Naive thymus-derived CD4-positive, alpha-beta T cell (primary cell): ENCODE measurements around the gene COL12A1. TPM values are rescaled to one million over a fixed set of nuclear protein-coding genes. Genes with fewer than 3 reads are reported as not detected.

Experiments used
- ATAC-seq: fragments of 150-1000 bp; cut with Tn5 transposase; 2 replicates; pipeline ENCODE4 v1.10.0; 2021; ENCODE audit warnings: mild to moderate bottlenecking, moderate library complexity
- CTCF ChIA-PET: fragments of 350-600 bp; sonication (Branson Sonifier 250); formaldehyde crosslinking; loops from one replicate; lab custom pipeline; 2021; ENCODE audit warnings: antibody characterized with exemption; lab: Charles Lee
- POLR2A ChIA-PET: fragments of 350-600 bp; sonication (Branson Sonifier 250); formaldehyde crosslinking; loops from one replicate; lab custom pipeline; 2021; ENCODE audit warnings: antibody characterized with exemption, inconsistent platforms; lab: Charles Lee
- DNase-seq, 9 donors: peaks; one replicate each; pipeline versions ENCODE4 v3.0.0 to v3.0.0-alpha.2; 2020 to 2022; ENCODE audit warnings: mixed read lengths in 1 of 9
- H3K27ac ChIP-seq: one replicate; pipeline ENCODE4 v1.7.0; 2013; ENCODE audit warnings: mild to moderate bottlenecking, low read depth, low read length, moderate library complexity
- H3K27me3 ChIP-seq, 2 donors: one replicate each; pipeline ENCODE4 v1.7.0; 2013; ENCODE audit warnings: low read length in 2 of 2, mild to moderate bottlenecking in 2 of 2, moderate library complexity in 2 of 2; ENCODE audit not compliant: control insufficient read depth in 2 of 2, insufficient read depth in 2 of 2
- H3K36me3 ChIP-seq, 3 experiments: 1 replicate in 2 of 3; 2 replicates in 1 of 3; pipeline ENCODE4 v1.7.0; 2013; ENCODE audit warnings: low read length in 3 of 3, mild to moderate bottlenecking in 3 of 3, moderate library complexity in 1 of 3; ENCODE audit not compliant: insufficient read depth in 3 of 3, control insufficient read depth in 2 of 3
- H3K4me1 ChIP-seq, 2 donors: one replicate each; pipeline ENCODE4 v1.7.0; 2013; ENCODE audit warnings: low read length in 2 of 2, mild to moderate bottlenecking in 2 of 2, moderate library complexity in 1 of 2; ENCODE audit not compliant: control insufficient read depth in 2 of 2, insufficient read depth in 2 of 2
- H3K4me3 ChIP-seq: 2 replicates; pipeline ENCODE4 v1.7.0; 2013; ENCODE audit warnings: mild to moderate bottlenecking, low read length
- H3K9me3 ChIP-seq, 3 experiments: 1 replicate in 2 of 3; 2 replicates in 1 of 3; pipeline ENCODE4 v1.7.0; 2013; ENCODE audit warnings: low read length in 3 of 3; ENCODE audit not compliant: control insufficient read depth in 2 of 3
- H3K27ac Mint-ChIP-seq, 9 donors: one replicate each; pipeline ENCODE4 v1.8.0; 2020 to 2022; ENCODE audit warnings: mixed read lengths in 9 of 9, mild to moderate bottlenecking in 8 of 9, moderate library complexity in 5 of 9, inconsistent platforms in 2 of 9
- H3K27me3 Mint-ChIP-seq, 5 donors: one replicate each; pipeline ENCODE4 v1.8.0; 2021 to 2022; ENCODE audit warnings: mixed read lengths in 5 of 5, mild to moderate bottlenecking in 1 of 5
- H3K36me3 Mint-ChIP-seq, 5 donors: one replicate each; pipeline ENCODE4 v1.8.0; 2020 to 2022; ENCODE audit warnings: mixed read lengths in 5 of 5, mild to moderate bottlenecking in 3 of 5, inconsistent platforms in 1 of 5
- H3K4me1 Mint-ChIP-seq, 7 donors: one replicate each; pipeline ENCODE4 v1.8.0; 2020 to 2022; ENCODE audit warnings: mixed read lengths in 7 of 7, mild to moderate bottlenecking in 3 of 7, inconsistent platforms in 1 of 7
- H3K4me3 Mint-ChIP-seq, 10 donors: one replicate each; pipeline ENCODE4 v1.8.0; 2020 to 2022; ENCODE audit warnings: mild to moderate bottlenecking in 10 of 10, mixed read lengths in 10 of 10, moderate library complexity in 6 of 10, inconsistent platforms in 2 of 10
- H3K9me3 Mint-ChIP-seq, 11 donors: one replicate each; pipeline ENCODE4 v1.8.0; 2020 to 2022; ENCODE audit warnings: mixed read lengths in 11 of 11, mild to moderate bottlenecking in 4 of 11, inconsistent platforms in 1 of 11, moderate library complexity in 1 of 11
- intact Hi-C, 2 donors: fragments of 100-400 bp; cut with micrococcal nuclease; formaldehyde crosslinking; loops; one replicate each; pipeline ENCODE4 v1.15.1; 2023
- polyA plus RNA-seq, 2 donors: library from polyadenylated mRNA; unstranded; fragments of 300-500 nt; fragmentation: Illumina TruSeq; gene quantifications; one replicate each; pipeline ENCODE4 v1.2.3, GENCODE V29; 2021
- total RNA-seq, 6 experiments: library from RNA in 5 of 6; stranded (reverse) in 5 of 6; gene quantifications; 1 replicate in 5 of 6; 2 replicates in 1 of 6; pipeline ENCODE4 v1.2.3 and lab custom pipeline; 2021 to 2026

The COL12A1 gene
- total and polyA plus RNA-seq, 7 experiments from 2014 or later = 0.27 TPM; not detected in 6

DNA sequence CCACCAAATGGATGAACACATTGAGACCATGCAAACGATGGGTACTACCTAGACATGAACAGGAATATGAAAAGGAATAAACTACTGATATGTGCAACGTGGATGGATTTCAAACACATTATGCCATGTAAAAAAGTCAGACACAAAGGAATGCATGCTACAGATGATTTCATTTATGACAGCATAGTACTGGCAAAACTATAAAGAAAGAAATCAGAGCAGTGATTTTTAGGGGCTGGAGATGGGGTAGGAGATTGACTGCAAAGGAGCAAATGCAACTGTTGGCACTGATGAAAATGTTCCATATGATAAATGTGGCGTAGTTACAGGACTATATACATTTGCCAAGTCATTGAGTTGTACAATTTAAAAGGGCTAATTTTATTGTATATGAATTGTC is 13.4 kb upstream of the COL12A1 start:
- H3K36me3 Mint-ChIP-seq = no peaks in the 10 kb centered on the region
- no peaks in the 10 kb centered on the region for H3K9me3 Mint-ChIP-seq
- DNase-seq = no peak
- no peak overlapping the region for H3K4me3 Mint-ChIP-seq
- ATAC-seq = no peak
- no peaks in the 10 kb centered on the region for H3K9me3 ChIP-seq
- H3K4me3 ChIP-seq = no peak overlapping the region
- ChIA-PET POLR2A (no interaction called here), CTCF (interaction anchor here (2.5 kb wide), 1 partner anchor 9 kb away, joined by 13 read pairs; no protein-coding TSS in a partner anchor)
- intact Hi-C loops = no loop called here
- H3K27ac ChIP-seq = no peak overlapping the region
- H3K36me3 ChIP-seq = no peaks in the 10 kb centered on the region
- peaks cover 0 to 3% (median 0%) of the 10 kb centered on the region in 7 donors for H3K4me1 Mint-ChIP-seq
- peaks cover 18 to 47% (median 39%) of the 10 kb centered on the region in 5 donors for H3K27me3 Mint-ChIP-seq
- H3K27me3 ChIP-seq = peaks cover 0 to 4% of the 10 kb centered on the region in 2 donors
- H3K4me1 ChIP-seq = no peaks in the 10 kb centered on the region
- H3K27ac Mint-ChIP-seq = no peak overlapping the region

DNA sequence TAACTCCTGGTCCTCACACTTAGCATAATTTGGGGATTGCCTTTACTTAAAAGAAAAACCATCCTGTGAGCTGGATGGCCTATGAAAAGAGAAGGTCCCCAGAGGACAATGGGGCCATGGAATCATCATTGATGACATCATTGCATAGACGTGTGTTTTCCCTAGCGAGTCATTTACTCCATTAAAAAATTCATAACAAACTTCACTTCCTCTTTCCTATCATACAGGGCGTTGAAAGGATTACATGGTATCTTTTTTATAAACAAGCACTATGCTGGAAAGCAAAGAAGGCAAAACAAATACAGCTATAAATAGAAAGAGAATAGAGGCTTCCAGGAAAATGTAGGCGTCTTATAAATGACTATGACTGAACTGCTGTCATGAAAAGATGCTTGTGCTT is 11.3 kb upstream of the COL12A1 start:
- DNase-seq (no peak), ATAC-seq (no peak)
- Histone ChIP-seq H3K27ac (no peak overlapping the region), H3K4me1 (no peaks in the 10 kb centered on the region), H3K4me3 (no peak overlapping the region), H3K9me3 (no peaks in the 10 kb centered on the region), H3K27me3 (peaks cover 0 to 4% of the 10 kb centered on the region in 2 donors), H3K36me3 (no peaks in the 10 kb centered on the region)
- ChIA-PET POLR2A (no interaction called here), CTCF (interaction anchor here (0.8 kb wide), 1 partner anchor 9 kb away, joined by 7 read pairs; no protein-coding TSS in a partner anchor)
- Mint-ChIP-seq H3K9me3 (no peaks in the 10 kb centered on the region), H3K27ac (no peak overlapping the region), H3K36me3 (no peaks in the 10 kb centered on the region), H3K27me3 (peaks cover 20 to 42% (median 35%) of the 10 kb centered on the region in 5 donors), H3K4me3 (no peak overlapping the region), H3K4me1 (peaks cover 0 to 3% (median 0%) of the 10 kb centered on the region in 7 donors)
- intact Hi-C loops = no loop called here

DNA sequence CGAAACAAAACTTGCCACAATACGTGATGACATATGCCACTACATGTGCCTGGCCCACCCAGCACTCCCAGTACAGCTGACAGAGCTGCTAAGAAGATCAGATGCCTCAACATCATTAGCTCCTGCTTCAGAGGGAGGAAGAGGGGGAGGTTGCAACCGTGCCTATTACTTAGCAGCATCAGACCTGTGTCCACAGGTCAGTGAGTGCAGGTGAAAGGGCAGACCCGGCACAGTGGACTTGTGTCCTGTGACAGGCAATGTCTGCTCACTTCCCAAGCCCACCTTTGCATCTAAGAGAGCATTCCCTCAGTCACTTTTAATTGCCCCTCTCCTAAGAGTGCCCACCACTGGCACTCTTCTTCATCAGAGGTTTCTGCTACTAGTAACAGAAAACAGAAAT is 9.4 kb upstream of the COL12A1 start:
- intact Hi-C loops = no loop called here
- POLR2A ChIA-PET = no interaction called here

DNA sequence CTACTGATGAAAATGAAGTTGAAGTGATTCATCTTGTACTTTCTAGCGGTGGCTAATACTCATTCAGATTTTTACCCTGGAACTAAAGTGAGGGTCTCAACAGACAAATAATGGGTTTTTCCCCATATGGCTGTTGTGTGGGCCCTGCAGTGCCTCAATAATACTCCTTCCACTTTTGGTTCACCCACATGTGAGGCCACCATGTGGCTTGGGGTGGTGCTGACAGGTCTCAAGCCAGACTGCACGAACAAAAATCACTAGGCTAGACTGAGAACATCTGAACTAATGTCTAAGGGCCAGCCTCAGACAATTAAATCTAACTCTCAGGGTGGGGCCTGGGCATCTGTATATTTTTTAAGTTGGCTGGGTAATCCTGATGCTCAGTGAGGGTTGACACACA is 7.9 kb upstream of the COL12A1 start:
- intact Hi-C loops = no loop called here
- peaks cover 1 to 4% of the 10 kb centered on the region in 2 donors for H3K4me1 ChIP-seq
- H3K27me3 ChIP-seq = peaks cover 0 to 4% of the 10 kb centered on the region in 2 donors
- no peak overlapping the region for H3K27ac ChIP-seq
- POLR2A ChIA-PET = no interaction called here
- Mint-ChIP-seq H3K27me3 (peaks cover 32 to 47% (median 40%) of the 10 kb centered on the region in 5 donors), H3K9me3 (no peaks in the 10 kb centered on the region), H3K4me3 (no peak overlapping the region), H3K36me3 (no peaks in the 10 kb centered on the region), H3K27ac (no peak overlapping the region), H3K4me1 (peaks cover 5 to 10% (median 5%) of the 10 kb centered on the region in 7 donors)
- H3K4me3 ChIP-seq = no peak overlapping the region
- ATAC-seq = no peak
- no peak for DNase-seq
- CTCF ChIA-PET = interaction anchor here (0.6 to 0.8 kb wide), 2 partner anchors 107 to 1476 kb away, joined by 3 read pairs; no protein-coding TSS in a partner anchor
- no peaks in the 10 kb centered on the region for H3K36me3 ChIP-seq
- H3K9me3 ChIP-seq = no peaks in the 10 kb centered on the region

More for the DNA sequence above, 9.4 kb upstream of the COL12A1 start:
- H3K27me3 ChIP-seq = peaks cover 0 to 4% of the 10 kb centered on the region in 2 donors
- H3K27ac ChIP-seq = no peak overlapping the region
- H3K4me1 ChIP-seq = no peaks in the 10 kb centered on the region
- Mint-ChIP-seq H3K4me1 (peaks cover 0 to 5% (median 0%) of the 10 kb centered on the region in 7 donors), H3K27me3 (peaks cover 26 to 45% (median 41%) of the 10 kb centered on the region in 5 donors), H3K4me3 (no peak overlapping the region), H3K36me3 (no peaks in the 10 kb centered on the region), H3K27ac (no peak overlapping the region), H3K9me3 (no peaks in the 10 kb centered on the region)
- H3K4me3 ChIP-seq = no peak overlapping the region
- no peaks in the 10 kb centered on the region for H3K36me3 ChIP-seq
- CTCF ChIA-PET = no interaction called here
- no peak for ATAC-seq
- H3K9me3 ChIP-seq = no peaks in the 10 kb centered on the region
- DNase-seq = no peak

DNA sequence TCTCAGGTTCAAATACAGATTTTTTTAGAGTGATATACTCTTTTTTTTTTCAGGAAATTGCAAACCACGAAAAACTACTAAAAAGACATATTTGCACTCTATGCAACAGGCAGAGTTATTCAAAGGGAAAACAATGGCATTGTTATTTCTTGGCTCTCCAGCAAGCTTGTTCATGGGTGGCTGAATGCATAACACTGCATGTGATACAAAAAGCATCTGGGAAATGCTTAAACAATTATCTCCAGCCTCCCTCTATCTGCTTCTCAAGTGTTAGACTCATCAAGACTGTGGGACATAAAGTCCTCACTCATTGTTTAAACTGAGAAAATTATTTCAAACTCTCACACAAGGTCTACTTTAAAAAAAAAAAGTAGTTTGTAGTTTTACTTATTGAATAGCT is 7.3 kb upstream of the COL12A1 start:
- no peak for ATAC-seq
- Histone ChIP-seq H3K4me1 (peaks cover 8 to 11% of the 10 kb centered on the region in 2 donors), H3K27me3 (peaks cover 0 to 4% of the 10 kb centered on the region in 2 donors), H3K27ac (no peak overlapping the region), H3K9me3 (no peaks in the 10 kb centered on the region), H3K36me3 (no peaks in the 10 kb centered on the region), H3K4me3 (no peak overlapping the region)
- intact Hi-C loops = no loop called here
- CTCF ChIA-PET = interaction anchor here (0.6 to 0.8 kb wide), 3 partner anchors 27 to 1475 kb away, joined by 3 read pairs; no protein-coding TSS in a partner anchor
- POLR2A ChIA-PET = no interaction called here
- peaks cover 9 to 16% (median 11%) of the 10 kb centered on the region in 7 donors for H3K4me1 Mint-ChIP-seq
- H3K27me3 Mint-ChIP-seq = peaks cover 37 to 52% (median 46%) of the 10 kb centered on the region in 5 donors
- H3K36me3 Mint-ChIP-seq = no peaks in the 10 kb centered on the region
- H3K27ac Mint-ChIP-seq = no peak overlapping the region
- no peaks in the 10 kb centered on the region for H3K9me3 Mint-ChIP-seq
- no peak for DNase-seq
- H3K4me3 Mint-ChIP-seq = no peak overlapping the region

DNA sequence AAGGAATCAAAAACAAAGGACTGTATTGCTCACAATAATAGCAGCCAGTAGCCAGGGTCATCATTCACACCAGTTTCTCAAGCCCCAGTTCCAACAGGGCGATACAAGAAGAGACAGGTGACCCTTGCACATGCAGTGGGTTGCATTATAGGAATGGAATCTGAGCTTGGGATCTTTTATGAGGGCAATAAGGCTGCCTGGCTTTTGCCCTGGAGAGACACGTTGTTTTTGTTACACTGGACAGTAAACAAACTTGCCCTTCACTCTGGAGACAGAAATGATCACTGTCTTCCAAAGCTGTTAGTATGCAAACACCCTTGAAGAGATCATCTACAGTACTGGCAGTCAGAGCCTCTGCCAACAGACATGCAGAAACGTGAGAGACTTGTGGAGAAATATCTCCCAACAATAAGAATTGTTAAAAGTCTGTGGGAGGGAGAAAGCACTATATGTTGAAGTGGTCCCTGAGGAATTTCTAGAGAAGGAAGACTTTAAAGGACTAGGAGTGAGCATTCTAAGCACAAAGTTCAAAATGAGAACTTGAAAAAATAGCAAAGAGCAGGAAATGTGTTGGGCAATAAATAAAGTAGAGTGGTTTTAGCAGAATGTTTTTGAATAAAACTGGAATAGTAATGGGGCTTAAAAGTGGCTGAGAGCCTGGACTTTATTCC is 6.2 kb upstream of the COL12A1 start:
- no peaks in the 10 kb centered on the region for H3K36me3 ChIP-seq
- Mint-ChIP-seq H3K36me3 (peaks cover 0 to under 1% (median 0%) of the 10 kb centered on the region in 5 donors), H3K4me3 (no peak overlapping the region), H3K9me3 (peaks cover 0 to 2% (median 0%) of the 10 kb centered on the region in 11 donors), H3K4me1 (peaks cover 20 to 25% (median 22%) of the 10 kb centered on the region in 7 donors), H3K27ac (no peak overlapping the region), H3K27me3 (peaks cover 42 to 57% (median 51%) of the 10 kb centered on the region in 5 donors)
- H3K9me3 ChIP-seq = no peaks in the 10 kb centered on the region
- ChIA-PET POLR2A (no interaction called here), CTCF (interaction anchor here (0.7 to 4.1 kb wide), 8 partner anchors 9 to 1537 kb away, joined by 3 to 90 read pairs (median 8); no protein-coding TSS in a partner anchor)
- intact Hi-C loops = loop anchor here (1.0 kb wide), 3 partner anchors 314 to 1473 kb away; no protein-coding TSS in a partner anchor
- no peak overlapping the region for H3K4me3 ChIP-seq
- peaks cover 0 to 4% of the 10 kb centered on the region in 2 donors for H3K27me3 ChIP-seq
- H3K27ac ChIP-seq = no peak overlapping the region
- H3K4me1 ChIP-seq = peaks cover 11 to 18% of the 10 kb centered on the region in 2 donors
- ATAC-seq (no peak), DNase-seq (no peak)
